ENCODE data around the gene CYP3A5. TPM values are rescaled to one million over a fixed set of nuclear protein-coding genes. Genes with fewer than 3 reads are reported as not detected.

CYP3A5 gene
- total and polyA plus RNA-seq, 12 donors: 0.03 TPM; not detected in 11

DNA sequence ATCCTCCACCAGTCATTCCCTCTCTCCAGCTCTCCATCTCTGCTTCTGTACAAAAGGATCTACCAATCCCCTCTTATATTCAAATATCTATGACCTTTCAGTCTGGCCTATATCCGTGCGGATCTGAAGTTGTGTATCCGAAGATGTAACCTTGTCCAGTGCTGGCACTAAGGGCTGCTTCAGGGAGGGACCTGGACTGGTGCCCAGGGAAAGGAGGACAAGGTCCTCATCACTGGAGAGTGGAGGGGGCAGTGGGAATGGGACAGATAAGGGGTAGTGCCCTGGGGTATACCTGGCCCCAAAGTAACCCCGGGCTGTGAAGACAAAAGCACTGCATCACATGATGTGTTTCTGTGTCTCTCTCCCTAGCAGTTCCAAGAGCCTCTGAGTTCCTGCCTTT lies 80.0 kb downstream of the CYP3A5 start:
- H3K27ac ChIP-seq: no peak overlapping the region
- H3K4me1 ChIP-seq: no peaks in the 10 kb centered on the region
- H3K4me3 ChIP-seq: no peak overlapping the region
- H3K27me3 ChIP-seq: peaks cover 0 to 7% (median 0%) of the 10 kb centered on the region in 7 donors
- TF ChIP-seq, protein P1, sequence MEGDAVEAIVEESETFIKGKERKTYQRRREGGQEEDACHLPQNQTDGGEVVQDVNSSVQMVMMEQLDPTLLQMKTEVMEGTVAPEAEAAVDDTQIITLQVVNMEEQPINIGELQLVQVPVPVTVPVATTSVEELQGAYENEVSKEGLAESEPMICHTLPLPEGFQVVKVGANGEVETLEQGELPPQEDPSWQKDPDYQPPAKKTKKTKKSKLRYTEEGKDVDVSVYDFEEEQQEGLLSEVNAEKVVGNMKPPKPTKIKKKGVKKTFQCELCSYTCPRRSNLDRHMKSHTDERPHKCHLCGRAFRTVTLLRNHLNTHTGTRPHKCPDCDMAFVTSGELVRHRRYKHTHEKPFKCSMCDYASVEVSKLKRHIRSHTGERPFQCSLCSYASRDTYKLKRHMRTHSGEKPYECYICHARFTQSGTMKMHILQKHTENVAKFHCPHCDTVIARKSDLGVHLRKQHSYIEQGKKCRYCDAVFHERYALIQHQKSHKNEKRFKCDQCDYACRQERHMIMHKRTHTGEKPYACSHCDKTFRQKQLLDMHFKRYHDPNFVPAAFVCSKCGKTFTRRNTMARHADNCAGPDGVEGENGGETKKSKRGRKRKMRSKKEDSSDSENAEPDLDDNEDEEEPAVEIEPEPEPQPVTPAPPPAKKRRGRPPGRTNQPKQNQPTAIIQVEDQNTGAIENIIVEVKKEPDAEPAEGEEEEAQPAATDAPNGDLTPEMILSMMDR (IDR thresholded peaks at IDR 0.05): no peak
- no peak for ATAC-seq
- H3K36me3 ChIP-seq: no peaks in the 10 kb centered on the region
- no peak for DNase-seq
- no peaks in the 10 kb centered on the region for H3K9me3 ChIP-seq
- 71 to 79% methylated on average over 4 of the region's 4 CpGs for WGBS, 2 donors
- intact Hi-C loops (cut with DNase I): no loop called here

Other genes starting within 250 kb of the CYP3A5 start
- gene PTCD1, start 241.2 kb downstream of the CYP3A5 start, total RNA-seq: 1 to 10 TPM; 2.7 to 4.8 (median 3.1) TPM
- 1 to 10 TPM; 2.4 to 3.2 TPM for gene PTCD1, start 241.2 kb downstream of the CYP3A5 start, polyA plus RNA-seq
- gene CPSF4, start 241.1 kb downstream of the CYP3A5 start, total RNA-seq: 10 to 100 TPM; 12.6 to 21.7 (median 15.7) TPM
- gene CPSF4, start 241.1 kb downstream of the CYP3A5 start, polyA plus RNA-seq: 10 to 100 TPM; 19.7 to 20.7 TPM
- gene ATP5MF, start 213.8 kb downstream of the CYP3A5 start, total RNA-seq: 100 to 1,000 TPM; 571 to 924 (median 746) TPM
- gene ATP5MF, start 213.8 kb downstream of the CYP3A5 start, polyA plus RNA-seq: 1,000 to 10,000 TPM; 2,534 to 4,161 TPM
- 1 to 10 TPM; 1.7 to 5.6 (median 3.7) TPM for gene ZNF789, start 207.1 kb downstream of the CYP3A5 start, total RNA-seq
- gene ZNF789, start 207.1 kb downstream of the CYP3A5 start, polyA plus RNA-seq: 10 to 100 TPM in 1 of 2 donors, 1 to 10 TPM in 1; 2.5 to 10.9 TPM
- gene ZNF394, start 179.7 kb downstream of the CYP3A5 start, total RNA-seq: 10 to 100 TPM; 14.1 to 20.2 (median 16.0) TPM
- 10 to 100 TPM; 10.8 to 23.6 TPM for gene ZNF394, start 179.7 kb downstream of the CYP3A5 start, polyA plus RNA-seq
- 1 to 10 TPM; 5.7 to 8.5 (median 7.8) TPM for gene ZKSCAN5, start 175.3 kb downstream of the CYP3A5 start, total RNA-seq
- gene ZKSCAN5, start 175.3 kb downstream of the CYP3A5 start, polyA plus RNA-seq: 1 to 10 TPM; 2.8 to 3.0 TPM
- 1 to 10 TPM; 4.3 to 7.7 (median 5.6) TPM for gene FAM200A, start 127.9 kb downstream of the CYP3A5 start, total RNA-seq
- gene FAM200A, start 127.9 kb downstream of the CYP3A5 start, polyA plus RNA-seq: 1 to 10 TPM; 3.4 to 7.5 TPM
- gene ZNF655, start 121.4 kb downstream of the CYP3A5 start, total RNA-seq: 10 to 100 TPM; 27.2 to 37.6 (median 30.8) TPM
- gene ZNF655, start 121.4 kb downstream of the CYP3A5 start, polyA plus RNA-seq: 10 to 100 TPM; 22.0 to 54.1 TPM
- under 1 TPM in 3 of 10 donors, not detected in 7; 0.20 to 0.23 (median 0.23) TPM for gene TMEM225B, start 81.7 kb downstream of the CYP3A5 start, total RNA-seq
- gene TMEM225B, start 81.7 kb downstream of the CYP3A5 start, polyA plus RNA-seq: under 1 TPM; 0.10 to 0.37 TPM
- 10 to 100 TPM in 3 of 10 donors, 1 to 10 TPM in 7; 6.1 to 10.5 (median 7.8) TPM for gene ZSCAN25, start 63.0 kb downstream of the CYP3A5 start, total RNA-seq
- gene ZSCAN25, start 63.0 kb downstream of the CYP3A5 start, polyA plus RNA-seq: 1 to 10 TPM; 2.5 to 3.6 TPM
- gene CYP3A7, start 55.2 kb upstream of the CYP3A5 start, total RNA-seq: not detected
- gene CYP3A7, start 55.2 kb upstream of the CYP3A5 start, polyA plus RNA-seq: not detected
- not detected for gene CYP3A4, start 104.2 kb upstream of the CYP3A5 start, total RNA-seq
- not detected for gene CYP3A4, start 104.2 kb upstream of the CYP3A5 start, polyA plus RNA-seq
- gene CYP3A43, start 148.0 kb upstream of the CYP3A5 start, total RNA-seq: under 1 TPM in 2 of 10 donors, not detected in 8; 0.18 TPM
- not detected for gene CYP3A43, start 148.0 kb upstream of the CYP3A5 start, polyA plus RNA-seq
- gene OR2AE1, start 197.0 kb upstream of the CYP3A5 start, total RNA-seq: not detected
- gene OR2AE1, start 197.0 kb upstream of the CYP3A5 start, polyA plus RNA-seq: not detected
- gene TRIM4, start 239.5 kb upstream of the CYP3A5 start, total RNA-seq: 1 to 10 TPM; 5.0 to 9.6 (median 6.6) TPM
- 1 to 10 TPM; 6.8 to 8.6 TPM for gene TRIM4, start 239.5 kb upstream of the CYP3A5 start, polyA plus RNA-seq
- under 1 TPM in 1 of 10 donors, not detected in 9; 0.44 TPM for gene GJC3, start 249.6 kb upstream of the CYP3A5 start, total RNA-seq
- under 1 TPM in 1 of 2 donors, not detected in 1; 0.29 TPM for gene GJC3, start 249.6 kb upstream of the CYP3A5 start, polyA plus RNA-seq